GM12878 (cell line): ENCODE results near the gene GID4. TPM values are rescaled to one million over a fixed set of nuclear protein-coding genes. Genes with fewer than 3 reads are reported as not detected.

Experiments
- CBX3 ChIP-seq: fragments of 200-600 bp; sonication (generic); IDR thresholded peaks from 2 replicates; pipeline ENCODE4 v1.6.1; 2016; ENCODE audit warnings: low read depth, borderline replicate concordance
- GABPA ChIP-seq: IDR thresholded peaks from 2 replicates; pipeline ENCODE4 v1.6.1; 2014; ENCODE audit warnings: antibody characterized with exemption, low read depth, mild to moderate bottlenecking, inconsistent platforms
- IKZF1 ChIP-seq: fragments of 450-650 bp; conservative IDR thresholded peaks from 2 replicates; pipeline ENCODE4 v1.6.1; 2017; ENCODE audit warnings: antibody characterized with exemption, mild to moderate bottlenecking
- PAX5 ChIP-seq: IDR thresholded peaks from 2 replicates; pipeline ENCODE4 v1.6.1; 2011; ENCODE audit warnings: low read depth, low read length, borderline replicate concordance
- PAX8 ChIP-seq: fragments of 450-650 bp; IDR thresholded peaks from 2 replicates; pipeline ENCODE4 v1.6.1; 2017; ENCODE audit warnings: mild to moderate bottlenecking, moderate library complexity
- POLR2AphosphoS5 ChIP-seq: IDR thresholded peaks from 2 replicates; pipeline ENCODE4 v1.6.1; 2011; ENCODE audit warnings: mild to moderate bottlenecking, low read length, inconsistent platforms
- RB1 ChIP-seq: fragments of 450-650 bp; formaldehyde crosslinking; IDR thresholded peaks from 2 replicates; pipeline ENCODE4 v1.6.1; 2017; ENCODE audit warnings: mild to moderate bottlenecking, borderline replicate concordance
- RBBP5 ChIP-seq: fragments of 200-600 bp; sonication (generic); conservative IDR thresholded peaks from 2 replicates; pipeline ENCODE4 v1.6.1; 2016
- SIN3A ChIP-seq: IDR thresholded peaks from 2 replicates; pipeline ENCODE4 v1.6.1; 2012; ENCODE audit warnings: low read depth, low read length, improper control_type of control experiment
- STAT1 ChIP-seq: fragments of 450-650 bp; conservative IDR thresholded peaks from 2 replicates; pipeline ENCODE4 v1.6.1; 2014; ENCODE audit warnings: antibody characterized with exemption, mild to moderate bottlenecking
- STAT3 ChIP-seq: IDR thresholded peaks from 2 replicates; pipeline ENCODE4 v1.6.1; 2011; ENCODE audit warnings: low read depth, low read length, improper control_type of control experiment
- TCF3 ChIP-seq: IDR thresholded peaks from 2 replicates; pipeline ENCODE4 v1.6.1; 2012; ENCODE audit warnings: low read depth, mild to moderate bottlenecking, low read length, borderline replicate concordance; ENCODE audit not compliant: insufficient read depth
- YBX1 ChIP-seq: fragments of 450-650 bp; IDR thresholded peaks from 2 replicates; pipeline ENCODE4 v1.6.1; 2016; ENCODE audit warnings: antibody characterized with exemption
- ZNF217 ChIP-seq: fragments of 450-650 bp; IDR thresholded peaks from 2 replicates; pipeline ENCODE4 v1.6.1; 2017; ENCODE audit warnings: antibody characterized with exemption, mild to moderate bottlenecking
- polyA plus RNA-seq, 11 experiments: library from polyadenylated mRNA; depleted of rRNA in 4 of 11; unstranded in 6 of 11; stranded (reverse) in 5 of 11; fragments of >200 nt; fragmentation: Nextera tagmentation in 4 of 11; fragmentation: Illumina TruSeq in 1 of 11; extraction: Ambion mirVana in 4 of 11; extraction: Trizol in 1 of 11; gene quantifications; 1 replicate in 1 of 11; 2 replicates in 10 of 11; pipeline versions ENCODE4 v1.2.1 to v1.2.3, GENCODE V29; 2011 to 2016; ENCODE audit warnings: inconsistent platforms in 2 of 11, missing spikeins in 2 of 11, low read depth in 1 of 11
- total RNA-seq, 4 experiments: library from RNA; depleted of rRNA in 3 of 4; stranded (reverse); fragments of >200 nt in 3 of 4; fragmentation: Illumina TruSeq in 1 of 4; extraction: Trizol in 1 of 4; gene quantifications; 2 replicates each; pipeline versions ENCODE4 v1.2.1 to v1.2.3, GENCODE V29; 2013 to 2021
- TF ChIP-seq, protein P1 (sequence below): fragments of 150-350 bp; IDR thresholded peaks from 2 replicates; pipeline ENCODE4 v1.6.1; 2014; ENCODE audit warnings: mild to moderate bottlenecking, low read depth, low read length
- TF ChIP-seq, protein P2 (sequence below): IDR thresholded peaks from 2 replicates; pipeline ENCODE4 v1.6.1; 2011; ENCODE audit warnings: borderline replicate concordance, low read depth, mild to moderate bottlenecking, moderate library complexity, mixed read lengths, low read length; ENCODE audit not compliant: insufficient read depth; ENCODE audit errors: extremely low read length
- TF ChIP-seq, protein P3 (sequence below): IDR thresholded peaks from 2 replicates; pipeline ENCODE4 v1.6.1; 2012; ENCODE audit warnings: low read depth, low read length, improper control_type of control experiment
- TF ChIP-seq, protein P4 (sequence below): IDR thresholded peaks from 2 replicates; pipeline ENCODE4 v1.6.1; 2011; ENCODE audit warnings: mild to moderate bottlenecking, low read depth, low read length, moderate library complexity; ENCODE audit not compliant: insufficient replicate concordance
- TF ChIP-seq, protein P5 (sequence below): fragments of 450-650 bp; conservative IDR thresholded peaks from 2 replicates; pipeline ENCODE4 v1.6.1; 2017; ENCODE audit warnings: mild to moderate bottlenecking, moderate library complexity

GID4 gene
- total and polyA plus RNA-seq, 10 of the 15 experiments (the other 5 are each of a cell fraction or from before 2014, with no cell fraction given): 0.93 to 7.3 (median 3.6) TPM

DNA sequence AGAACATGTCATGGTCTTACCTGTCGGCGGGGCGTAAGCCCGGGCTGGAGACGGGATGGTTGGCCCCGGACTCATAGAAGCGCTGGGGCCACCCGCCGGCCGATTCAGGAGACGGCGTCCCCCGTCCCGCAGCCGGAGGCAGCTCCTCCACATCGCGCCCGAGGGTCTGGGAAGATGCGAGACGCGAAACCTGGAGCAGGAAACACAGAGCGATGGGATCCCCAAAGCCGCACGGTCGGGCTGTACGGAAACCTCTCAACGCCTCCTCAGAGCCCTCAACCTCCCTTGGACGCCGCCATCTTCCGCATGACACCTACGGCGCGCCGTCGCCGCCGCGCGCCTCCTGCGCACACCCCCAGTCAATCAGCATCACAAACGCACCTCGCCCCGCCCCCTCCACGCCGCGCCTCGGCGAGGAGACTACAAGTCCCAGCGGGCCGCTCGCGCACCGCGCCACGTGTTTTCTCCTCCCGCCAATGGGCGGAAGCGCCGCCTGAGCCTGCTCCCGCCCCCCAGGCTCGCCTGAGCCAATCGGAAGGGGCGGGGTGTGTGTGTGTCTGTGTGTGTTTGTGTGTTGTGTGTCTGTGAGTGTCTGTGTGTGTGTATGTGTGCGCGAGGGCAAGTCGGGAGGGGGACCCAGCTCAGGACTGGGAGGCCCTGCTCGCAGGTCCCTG, at the start of gene GID4, which contains the start of gene ATPAF2 (continued):
- TF ChIP-seq, protein P1, sequence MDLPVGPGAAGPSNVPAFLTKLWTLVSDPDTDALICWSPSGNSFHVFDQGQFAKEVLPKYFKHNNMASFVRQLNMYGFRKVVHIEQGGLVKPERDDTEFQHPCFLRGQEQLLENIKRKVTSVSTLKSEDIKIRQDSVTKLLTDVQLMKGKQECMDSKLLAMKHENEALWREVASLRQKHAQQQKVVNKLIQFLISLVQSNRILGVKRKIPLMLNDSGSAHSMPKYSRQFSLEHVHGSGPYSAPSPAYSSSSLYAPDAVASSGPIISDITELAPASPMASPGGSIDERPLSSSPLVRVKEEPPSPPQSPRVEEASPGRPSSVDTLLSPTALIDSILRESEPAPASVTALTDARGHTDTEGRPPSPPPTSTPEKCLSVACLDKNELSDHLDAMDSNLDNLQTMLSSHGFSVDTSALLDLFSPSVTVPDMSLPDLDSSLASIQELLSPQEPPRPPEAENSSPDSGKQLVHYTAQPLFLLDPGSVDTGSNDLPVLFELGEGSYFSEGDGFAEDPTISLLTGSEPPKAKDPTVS: no peak
- no peak for TF ChIP-seq STAT3
- TF ChIP-seq RBBP5: no peak
- no peak for TF ChIP-seq YBX1
- peak; percentile 74 for TF ChIP-seq RB1
- TF ChIP-seq PAX5: no peak
- TF ChIP-seq IKZF1: peak; percentile 98
- no peak; the same call in 1 of the 2 replicates for TF ChIP-seq STAT1
- TF ChIP-seq, protein P2, sequence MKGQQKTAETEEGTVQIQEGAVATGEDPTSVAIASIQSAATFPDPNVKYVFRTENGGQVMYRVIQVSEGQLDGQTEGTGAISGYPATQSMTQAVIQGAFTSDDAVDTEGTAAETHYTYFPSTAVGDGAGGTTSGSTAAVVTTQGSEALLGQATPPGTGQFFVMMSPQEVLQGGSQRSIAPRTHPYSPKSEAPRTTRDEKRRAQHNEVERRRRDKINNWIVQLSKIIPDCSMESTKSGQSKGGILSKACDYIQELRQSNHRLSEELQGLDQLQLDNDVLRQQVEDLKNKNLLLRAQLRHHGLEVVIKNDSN: peak; percentile 98
- TF ChIP-seq PAX8: no peak
- no peak for TF ChIP-seq TCF3
- TF ChIP-seq ZNF217: no peak
- TF ChIP-seq SIN3A: peak; percentile 80; the same call in 1 of the 2 replicates
- TF ChIP-seq, protein P3, sequence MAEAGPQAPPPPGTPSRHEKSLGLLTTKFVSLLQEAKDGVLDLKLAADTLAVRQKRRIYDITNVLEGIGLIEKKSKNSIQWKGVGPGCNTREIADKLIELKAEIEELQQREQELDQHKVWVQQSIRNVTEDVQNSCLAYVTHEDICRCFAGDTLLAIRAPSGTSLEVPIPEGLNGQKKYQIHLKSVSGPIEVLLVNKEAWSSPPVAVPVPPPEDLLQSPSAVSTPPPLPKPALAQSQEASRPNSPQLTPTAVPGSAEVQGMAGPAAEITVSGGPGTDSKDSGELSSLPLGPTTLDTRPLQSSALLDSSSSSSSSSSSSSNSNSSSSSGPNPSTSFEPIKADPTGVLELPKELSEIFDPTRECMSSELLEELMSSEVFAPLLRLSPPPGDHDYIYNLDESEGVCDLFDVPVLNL: peak; percentile 70
- peak; percentile 65; the same call in 1 of the 2 replicates for TF ChIP-seq POLR2AphosphoS5
- TF ChIP-seq, protein P4, sequence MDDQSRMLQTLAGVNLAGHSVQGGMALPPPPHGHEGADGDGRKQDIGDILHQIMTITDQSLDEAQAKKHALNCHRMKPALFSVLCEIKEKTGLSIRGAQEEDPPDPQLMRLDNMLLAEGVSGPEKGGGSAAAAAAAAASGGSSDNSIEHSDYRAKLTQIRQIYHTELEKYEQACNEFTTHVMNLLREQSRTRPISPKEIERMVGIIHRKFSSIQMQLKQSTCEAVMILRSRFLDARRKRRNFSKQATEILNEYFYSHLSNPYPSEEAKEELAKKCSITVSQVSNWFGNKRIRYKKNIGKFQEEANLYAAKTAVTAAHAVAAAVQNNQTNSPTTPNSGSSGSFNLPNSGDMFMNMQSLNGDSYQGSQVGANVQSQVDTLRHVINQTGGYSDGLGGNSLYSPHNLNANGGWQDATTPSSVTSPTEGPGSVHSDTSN: peak; percentile 92
- TF ChIP-seq, protein P5, sequence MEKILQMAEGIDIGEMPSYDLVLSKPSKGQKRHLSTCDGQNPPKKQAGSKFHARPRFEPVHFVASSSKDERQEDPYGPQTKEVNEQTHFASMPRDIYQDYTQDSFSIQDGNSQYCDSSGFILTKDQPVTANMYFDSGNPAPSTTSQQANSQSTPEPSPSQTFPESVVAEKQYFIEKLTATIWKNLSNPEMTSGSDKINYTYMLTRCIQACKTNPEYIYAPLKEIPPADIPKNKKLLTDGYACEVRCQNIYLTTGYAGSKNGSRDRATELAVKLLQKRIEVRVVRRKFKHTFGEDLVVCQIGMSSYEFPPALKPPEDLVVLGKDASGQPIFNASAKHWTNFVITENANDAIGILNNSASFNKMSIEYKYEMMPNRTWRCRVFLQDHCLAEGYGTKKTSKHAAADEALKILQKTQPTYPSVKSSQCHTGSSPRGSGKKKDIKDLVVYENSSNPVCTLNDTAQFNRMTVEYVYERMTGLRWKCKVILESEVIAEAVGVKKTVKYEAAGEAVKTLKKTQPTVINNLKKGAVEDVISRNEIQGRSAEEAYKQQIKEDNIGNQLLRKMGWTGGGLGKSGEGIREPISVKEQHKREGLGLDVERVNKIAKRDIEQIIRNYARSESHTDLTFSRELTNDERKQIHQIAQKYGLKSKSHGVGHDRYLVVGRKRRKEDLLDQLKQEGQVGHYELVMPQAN: peak; percentile 46
- no peak for TF ChIP-seq CBX3
- 0 out of 2 replicates have a peak, but pooled peaks have one; percentile 37 for TF ChIP-seq GABPA
